ENCODE results near the gene GLP2R.

Gene GLP2R

GRCh38 chr17:9821921-9822320 is 3.8 kb upstream of the GLP2R start, which contains the start of gene GSG1L2:
Gene GSG1L2, minus strand, starts transcription at chr17:9822079. Its CDS starts 8 bp downstream, at chr17:9822071.
- TF ChIP-seq REST (IDR thresholded peaks at IDR 0.05; ENCODE audit: insufficient read depth in 1 of 2, low read depth in 2 of 2, low read length in 2 of 2) = no peak
- no peak for TF ChIP-seq FOXP2 (optimal IDR thresholded peaks at IDR 0.05; ENCODE audit: borderline replicate concordance, extremely low read depth, extremely low read length, insufficient read depth)
- no peak for TF ChIP-seq POLR2AphosphoS5 (IDR thresholded peaks at IDR 0.05; ENCODE audit: low read depth, low read length)
- no peak for TF ChIP-seq TAF1 (IDR thresholded peaks at IDR 0.05; ENCODE audit: borderline replicate concordance, insufficient read depth, low read length)
- TF ChIP-seq SIN3A (IDR thresholded peaks at IDR 0.05; ENCODE audit: borderline replicate concordance, insufficient read depth, low read length) = no peak

GRCh38 chr17:9824094-9824493 is 1.6 kb upstream of the GLP2R start:
- TF ChIP-seq POLR2AphosphoS5 (IDR thresholded peaks at IDR 0.05; ENCODE audit: low read depth, low read length) (no peak), FOXP2 (optimal IDR thresholded peaks at IDR 0.05; ENCODE audit: borderline replicate concordance, extremely low read depth, extremely low read length, insufficient read depth) (no peak), TAF1 (IDR thresholded peaks at IDR 0.05; ENCODE audit: borderline replicate concordance, insufficient read depth, low read length) (no peak)

- no peak for TF ChIP-seq TAF1 (IDR thresholded peaks at IDR 0.05; ENCODE audit: borderline replicate concordance, insufficient read depth, low read length)
- TF ChIP-seq SIN3A (IDR thresholded peaks at IDR 0.05; ENCODE audit: borderline replicate concordance, insufficient read depth, low read length) = no peak
- no peak for TF ChIP-seq POLR2AphosphoS5 (IDR thresholded peaks at IDR 0.05; ENCODE audit: low read depth, low read length)
- no peak for TF ChIP-seq REST (IDR thresholded peaks at IDR 0.05; ENCODE audit: insufficient read depth in 1 of 2, low read depth in 2 of 2, low read length in 2 of 2)
- no peak for TF ChIP-seq FOXP2 (optimal IDR thresholded peaks at IDR 0.05; ENCODE audit: borderline replicate concordance, extremely low read depth, extremely low read length, insufficient read depth)
Observed at GRCh38 chr17:9824797-9825338, 856 bp upstream of the GLP2R start.

GRCh38 chr17:9828296-9829295 is 2.9 kb downstream of the GLP2R start:
- no peak for TF ChIP-seq POLR2AphosphoS5 (IDR thresholded peaks at IDR 0.05; ENCODE audit: low read depth, low read length)
- TF ChIP-seq FOXP2 (optimal IDR thresholded peaks at IDR 0.05; ENCODE audit: borderline replicate concordance, extremely low read depth, extremely low read length, insufficient read depth) = no peak

- TF ChIP-seq TAF1 (IDR thresholded peaks at IDR 0.05; ENCODE audit: borderline replicate concordance, insufficient read depth, low read length) = no peak
Observed at GRCh38 chr17:9829343-9829742, 3.6 kb downstream of the GLP2R start.

GRCh38 chr17:9830711-9831110 is 5.0 kb downstream of the GLP2R start:
- TF ChIP-seq FOXP2 (optimal IDR thresholded peaks at IDR 0.05; ENCODE audit: borderline replicate concordance, extremely low read depth, extremely low read length, insufficient read depth) (no peak), POLR2AphosphoS5 (IDR thresholded peaks at IDR 0.05; ENCODE audit: low read depth, low read length) (no peak), REST (IDR thresholded peaks at IDR 0.05; ENCODE audit: insufficient read depth in 1 of 2, low read depth in 2 of 2, low read length in 2 of 2) (no peak), TAF1 (IDR thresholded peaks at IDR 0.05; ENCODE audit: borderline replicate concordance, insufficient read depth, low read length) (no peak), SIN3A (IDR thresholded peaks at IDR 0.05; ENCODE audit: borderline replicate concordance, insufficient read depth, low read length) (no peak)

Measured in PFSK-1 (cell line).